GM12878 (cell line): Measurements from ENCODE around the gene PCDHGA1. TPM values are rescaled to one million over a fixed set of nuclear protein-coding genes. Genes with fewer than 3 reads are reported as not detected.

Experiments
- ATAC-seq: fragments of 200-7000 bp; cut with Tn5 transposase; 3 replicates; pipeline ENCODE4 v1.9.1; 2020; ENCODE audit warnings: mild to moderate bottlenecking, moderate library complexity
- BruUV-seq: library from RNA; stranded (reverse); fragments of 400-500 nt; replicated peaks from 2 replicates; lab custom pipeline; 2021; lab: Mats Ljungman, UMichigan
- CTCF ChIA-PET: fragments of 300-600 bp; sonication (Branson Sonifier 250); formaldehyde crosslinking; extraction: SDS; loops from one replicate; lab custom pipeline; 2021; ENCODE audit warnings: inconsistent platforms; lab: Yijun Ruan, JAX
- POLR2A ChIA-PET: fragments of 350-600 bp; formaldehyde crosslinking; extraction: SDS; loops from one replicate; lab custom pipeline; 2021; ENCODE audit warnings: inconsistent platforms; lab: Charles Lee
- RAD21 ChIA-PET: fragments of 300-600 bp; sonication (Branson Sonifier 250); formaldehyde crosslinking; loops from one replicate; lab custom pipeline; 2023; ENCODE audit warnings: antibody characterized with exemption; ENCODE audit not compliant: unreplicated experiment; lab: Charles Lee
- SMC1A ChIA-PET: fragments of 300-600 bp; sonication (Branson Sonifier 250); formaldehyde crosslinking; loops from one replicate; lab custom pipeline; 2023; ENCODE audit not compliant: unreplicated experiment, uncharacterized antibody; lab: Charles Lee
- DNase-seq: peaks from one replicate; pipeline ENCODE4 v3.0.0-alpha.2; 2011; ENCODE audit warnings: low read depth, low spot score
- FAIRE-seq: peaks from 3 replicates; lab custom pipeline; 2011; peaks lifted over from hg19 to GRCh38; lab: Jason Lieb, UNC
- H2AFZ ChIP-seq: 2 replicates; pipeline ENCODE4 v1.6.0; 2011; ENCODE audit warnings: low read depth, low read length, control low read depth; ENCODE audit not compliant: control insufficient read depth
- H3K27ac ChIP-seq: 2 replicates; pipeline ENCODE4 v1.5.1; 2011; ENCODE audit warnings: control low read depth; ENCODE audit not compliant: control insufficient read depth, insufficient read depth
- H3K27me3 ChIP-seq, 2 experiments: replicated peaks in 1 of 2; 2 replicates each; pipeline versions ENCODE4 v1.6.0 to v1.6.1; 2011; ENCODE audit warnings: low read length in 1 of 2; ENCODE audit not compliant: control insufficient read depth in 2 of 2, insufficient read depth in 2 of 2
- H3K36me3 ChIP-seq, 2 experiments: 2 replicates each; pipeline ENCODE4 v1.5.1; 2011; ENCODE audit warnings: low read length in 1 of 2; ENCODE audit not compliant: control insufficient read depth in 2 of 2, insufficient read depth in 2 of 2
- H3K4me1 ChIP-seq: 2 replicates; pipeline ENCODE4 v1.6.1; 2011; ENCODE audit warnings: mild to moderate bottlenecking, low read length, moderate library complexity, mixed read lengths; ENCODE audit not compliant: control insufficient read depth, insufficient read depth
- H3K4me2 ChIP-seq: 2 replicates; pipeline ENCODE4 v1.6.0; 2011; ENCODE audit warnings: control low read depth; ENCODE audit not compliant: control insufficient read depth, insufficient read depth
- H3K4me3 ChIP-seq: fragments of 200-600 bp; sonication (generic); 2 replicates; pipeline ENCODE4 v1.5.1; 2016
- H3K79me2 ChIP-seq: 2 replicates; pipeline ENCODE4 v1.6.0; 2011; ENCODE audit warnings: low read length; ENCODE audit not compliant: control insufficient read depth, insufficient read depth
- H3K9ac ChIP-seq: 2 replicates; pipeline ENCODE4 v1.8.0; 2011; ENCODE audit warnings: low read length, control low read depth, mixed read lengths; ENCODE audit not compliant: control insufficient read depth, insufficient read depth
- H3K9me3 ChIP-seq: replicated peaks from 3 replicates; pipeline ENCODE4 v1.5.1; 2011; ENCODE audit warnings: mild to moderate bottlenecking, low read length; ENCODE audit not compliant: control insufficient read depth, insufficient read depth
- H4K20me1 ChIP-seq: 2 replicates; pipeline ENCODE4 v1.6.0; 2011; ENCODE audit not compliant: control insufficient read depth, insufficient read depth
- CREM ChIP-seq: IDR thresholded peaks from 2 replicates; pipeline ENCODE4 v1.6.1; 2014; ENCODE audit warnings: antibody characterized with exemption, low read depth
- EGR1 ChIP-seq, 2 experiments: IDR thresholded peaks; 1 replicate in 1 of 2; 2 replicates in 1 of 2; pipeline ENCODE4 v1.6.1; 2011 to 2012; ENCODE audit warnings: low read depth in 2 of 2, low read length in 2 of 2, borderline replicate concordance in 1 of 2, mild to moderate bottlenecking in 1 of 2, moderate library complexity in 1 of 2
- FOXK2 ChIP-seq: fragments of 450-650 bp; IDR thresholded peaks from 2 replicates; pipeline ENCODE4 v1.6.1; 2017; ENCODE audit warnings: mild to moderate bottlenecking, moderate library complexity
- HDAC6 ChIP-seq: fragments of 200-600 bp; sonication (generic); IDR thresholded peaks from one replicate; pipeline ENCODE4 v1.8.0; 2017; ENCODE audit warnings: antibody characterized with exemption; ENCODE audit not compliant: unreplicated experiment
- PAX8 ChIP-seq: fragments of 450-650 bp; IDR thresholded peaks from 2 replicates; pipeline ENCODE4 v1.6.1; 2017; ENCODE audit warnings: mild to moderate bottlenecking, moderate library complexity
- POLR2A ChIP-seq: IDR thresholded peaks from 2 replicates; pipeline ENCODE4 v1.6.1; 2011; ENCODE audit warnings: low read depth, mild to moderate bottlenecking, low read length
- RB1 ChIP-seq: fragments of 450-650 bp; formaldehyde crosslinking; IDR thresholded peaks from 2 replicates; pipeline ENCODE4 v1.6.1; 2017; ENCODE audit warnings: mild to moderate bottlenecking, borderline replicate concordance
- REST ChIP-seq: IDR thresholded peaks from 2 replicates; pipeline ENCODE4 v1.6.1; 2012; ENCODE audit warnings: mild to moderate bottlenecking, low read depth, low read length
- SIX5 ChIP-seq: IDR thresholded peaks from 2 replicates; pipeline ENCODE4 v1.6.1; 2011; ENCODE audit warnings: mild to moderate bottlenecking, low read depth, low read length, moderate library complexity; ENCODE audit not compliant: severe bottlenecking
- STAT3 ChIP-seq: IDR thresholded peaks from 2 replicates; pipeline ENCODE4 v1.6.1; 2011; ENCODE audit warnings: low read depth, low read length, improper control_type of control experiment
- TCF3 ChIP-seq: IDR thresholded peaks from 2 replicates; pipeline ENCODE4 v1.6.1; 2012; ENCODE audit warnings: low read depth, mild to moderate bottlenecking, low read length, borderline replicate concordance; ENCODE audit not compliant: insufficient read depth
- USF2 ChIP-seq: IDR thresholded peaks from 2 replicates; pipeline ENCODE4 v1.6.1; 2011; ENCODE audit warnings: low read depth, low read length, improper control_type of control experiment, borderline replicate concordance
- ZNF207 ChIP-seq: fragments of 450-650 bp; IDR thresholded peaks from 2 replicates; pipeline ENCODE4 v1.6.1; 2014; ENCODE audit warnings: antibody characterized with exemption, mild to moderate bottlenecking, borderline replicate concordance
- WGBS: methylation state at CpG from one replicate; pipeline ENCODE4 v1.1.6; 2016; ENCODE audit warnings: low lambda C conversion rate; ENCODE audit not compliant: insufficient replicate concordance, insufficient coverage; ENCODE audit errors: missing lambda C conversion rate; 5-methylcytosine and 5-hydroxymethylcytosine counted together
- in situ Hi-C: fragments of 300-500 bp; cut with MboI; formaldehyde crosslinking; loops from 9 replicates; pipeline ENCODE4 v1.14.3; 2018; ENCODE audit warnings: mixed read lengths
- intact Hi-C: fragments of 100-400 bp; cut with micrococcal nuclease; formaldehyde crosslinking; loops from one replicate; pipeline ENCODE4 v1.14.2; 2022; ENCODE audit not compliant: unreplicated experiment
- polyA plus RNA-seq, 11 experiments: library from polyadenylated mRNA; depleted of rRNA in 4 of 11; unstranded in 6 of 11; stranded (reverse) in 5 of 11; fragments of >200 nt; fragmentation: Nextera tagmentation in 4 of 11; fragmentation: Illumina TruSeq in 1 of 11; extraction: Ambion mirVana in 4 of 11; extraction: Trizol in 1 of 11; gene quantifications; 1 replicate in 1 of 11; 2 replicates in 10 of 11; pipeline versions ENCODE4 v1.2.1 to v1.2.3, GENCODE V29; 2011 to 2016; ENCODE audit warnings: inconsistent platforms in 2 of 11, missing spikeins in 2 of 11, low read depth in 1 of 11
- total RNA-seq, 4 experiments: library from RNA; depleted of rRNA in 3 of 4; stranded (reverse); fragments of >200 nt in 3 of 4; fragmentation: Illumina TruSeq in 1 of 4; extraction: Trizol in 1 of 4; gene quantifications; 2 replicates each; pipeline versions ENCODE4 v1.2.1 to v1.2.3, GENCODE V29; 2013 to 2021

Gene PCDHGA1
- total and polyA plus RNA-seq, 10 of the 15 experiments (the other 5 are each of a cell fraction or from before 2014, with no cell fraction given) = 0.02 to 0.51 (median 0.19) TPM; not detected in 3

GRCh38 chr5:141515946-141516671 lies 185.8 kb downstream of the PCDHGA1 start (continued):
- no peak for TF ChIP-seq STAT3
- no peak for TF ChIP-seq TCF3
- no peak for TF ChIP-seq FOXK2
- TF ChIP-seq PAX8 = no peak
- TF ChIP-seq HDAC6 = no peak

- no peak for FAIRE-seq
- no peak overlapping the region for H3K4me2 ChIP-seq
- no peak overlapping the region for H2AFZ ChIP-seq
- no peak for DNase-seq
- 97% methylated on average over 8 of the region's 8 CpGs for WGBS
- in situ Hi-C loops = no loop called here
- H4K20me1 ChIP-seq = no peaks in the 10 kb centered on the region
- H3K4me3 ChIP-seq = no peak overlapping the region
- TF ChIP-seq CREM = no peak
- TF ChIP-seq POLR2A = no peak
- no peak for TF ChIP-seq EGR1 (IDR thresholded peaks at IDR 0.05; ENCODE audit: borderline replicate concordance in 1 of 2, low read depth in 2 of 2, low read length in 2 of 2)
- TF ChIP-seq RB1 = no peak
- TF ChIP-seq USF2 = no peak
- TF ChIP-seq ZNF207 = no peak
- TF ChIP-seq REST = no peak
- TF ChIP-seq SIX5 = no peak
- TF ChIP-seq, all 136 proteins: peak for 0
- ChIA-PET RAD21 (interaction anchor here (11.6 kb wide), 1 partner anchor 40 kb away, joined by 109 read pairs; the partner anchor contains the start of gene PCDHGC3), SMC1A (interaction anchor here (0.9 to 10.8 kb wide), 4 partner anchors 9 to 103 kb away, joined by 3 to 176 read pairs (median 6); partner anchors contain the start of genes PCDHGA12 and PCDHGC3), CTCF (interaction anchor here (1.5 to 6.0 kb wide), 3 partner anchors 9 to 41 kb away, joined by 7 to 194 read pairs (median 42); partner anchors contain the start of gene PCDHGC3), POLR2A (no interaction called here)
- no peak for ATAC-seq
- Histone ChIP-seq H3K9ac (no peak overlapping the region), H3K36me3 (peaks cover 13 to 38% of the 10 kb centered on the region in 2 experiments), H3K4me1 (peaks cover 37% of the 10 kb centered on the region), H3K27me3 (no peaks in the 10 kb centered on the region), H3K79me2 (no peaks in the 10 kb centered on the region), H3K27ac (no peak overlapping the region), H3K9me3 (no peaks in the 10 kb centered on the region)
- intact Hi-C loops = no loop called here
- BruUV-seq = no TSS peak
Measured at GRCh38 chr5:141516672-141517025, 186.3 kb downstream of the PCDHGA1 start.
